CD14-positive monocyte (primary cell): ENCODE data around the gene KLHL36. TPM values are rescaled to one million over a fixed set of nuclear protein-coding genes. Genes with fewer than 3 reads are reported as not detected.
A peak's percentile ranks its signal among the peaks of the same experiment; 100 is the strongest.

Source experiments
- DNase-seq, 3 donors: peaks; one replicate each; pipeline ENCODE4 v3.0.0-alpha.2; 2011 to 2022
- H2AFZ ChIP-seq: 2 replicates; pipeline ENCODE4 v1.6.0; 2012; ENCODE audit warnings: mild to moderate bottlenecking, low read depth, low read length, inconsistent platforms; ENCODE audit not compliant: insufficient read depth, poor library complexity, severe bottlenecking
- H3K27ac ChIP-seq, 2 donors: 1 replicate in 1 of 2; 2 replicates in 1 of 2; pipeline ENCODE4 v1.5.1; 2012 to 2013; ENCODE audit warnings: low read length in 2 of 2, control low read depth in 1 of 2, inconsistent platforms in 1 of 2, low read depth in 1 of 2, mild to moderate bottlenecking in 1 of 2
- H3K27me3 ChIP-seq, 2 donors: one replicate each; pipeline versions ENCODE4 v1.6.0 to v1.6.1; 2011 to 2013; ENCODE audit warnings: low read length in 2 of 2; ENCODE audit not compliant: control insufficient read depth in 2 of 2, insufficient read depth in 2 of 2
- H3K36me3 ChIP-seq, 2 donors: replicated peaks in 1 of 2; 1 replicate in 1 of 2; 2 replicates in 1 of 2; pipeline versions ENCODE4 v1.5.1 to v1.6.1; 2012 to 2013; ENCODE audit warnings: low read length in 2 of 2, control low read depth in 1 of 2, inconsistent platforms in 1 of 2, mild to moderate bottlenecking in 1 of 2; ENCODE audit not compliant: insufficient read depth in 2 of 2, control insufficient read depth in 1 of 2
- H3K4me1 ChIP-seq, 2 donors: 1 replicate in 1 of 2; 2 replicates in 1 of 2; pipeline versions ENCODE4 v1.5.1 to v1.6.1; 2012 to 2013; ENCODE audit warnings: low read length in 2 of 2, control low read depth in 1 of 2, inconsistent platforms in 1 of 2, mild to moderate bottlenecking in 1 of 2, moderate library complexity in 1 of 2; ENCODE audit not compliant: insufficient read depth in 2 of 2, control insufficient read depth in 1 of 2
- H3K4me2 ChIP-seq: replicated peaks from 2 replicates; pipeline ENCODE3; 2012; ENCODE audit warnings: low read length, moderate library complexity, mild to moderate bottlenecking; ENCODE audit not compliant: poor library complexity, severe bottlenecking; ENCODE audit errors: extremely low read depth
- H3K4me3 ChIP-seq, 3 experiments: fragments of 200-600 bp in 1 of 3; sonication (generic) in 1 of 3; replicated peaks in 1 of 3; 1 replicate in 2 of 3; 2 replicates in 1 of 3; pipeline ENCODE4 v1.5.1; 2011 to 2013; ENCODE audit warnings: low read length in 3 of 3, mild to moderate bottlenecking in 3 of 3, control low read depth in 2 of 3, low read depth in 2 of 3, inconsistent platforms in 1 of 3, moderate library complexity in 1 of 3
- H3K79me2 ChIP-seq: 2 replicates; pipeline ENCODE4 v1.6.0; 2012; ENCODE audit warnings: mild to moderate bottlenecking, control low read depth, inconsistent platforms, low read length, moderate library complexity; ENCODE audit not compliant: insufficient read depth
- H3K9ac ChIP-seq: 2 replicates; pipeline ENCODE4 v1.6.0; 2017; ENCODE audit warnings: low read length, mild to moderate bottlenecking; ENCODE audit not compliant: insufficient read depth, poor library complexity, severe bottlenecking
- H3K9me3 ChIP-seq, 2 donors: replicated peaks in 1 of 2; 1 replicate in 1 of 2; 2 replicates in 1 of 2; pipeline versions ENCODE4 v1.5.1 to v1.6.1; 2012 to 2013; ENCODE audit warnings: low read length in 2 of 2, control low read depth in 1 of 2; ENCODE audit not compliant: control insufficient read depth in 1 of 2, insufficient read depth in 1 of 2
- H4K20me1 ChIP-seq: 2 replicates; pipeline ENCODE4 v1.6.0; 2012; ENCODE audit warnings: mild to moderate bottlenecking, low read length, control low read depth, moderate library complexity; ENCODE audit not compliant: insufficient read depth
- H3K27ac Mint-ChIP-seq, 7 donors: one replicate each; pipeline ENCODE4 v1.8.0; 2020; ENCODE audit warnings: mild to moderate bottlenecking in 7 of 7, mixed read lengths in 7 of 7, moderate library complexity in 6 of 7, inconsistent platforms in 2 of 7
- H3K27me3 Mint-ChIP-seq, 3 donors: one replicate each; pipeline ENCODE4 v1.8.0; 2021 to 2022; ENCODE audit warnings: low read depth in 3 of 3, mild to moderate bottlenecking in 3 of 3, mixed read lengths in 3 of 3, moderate library complexity in 3 of 3, inconsistent platforms in 1 of 3
- H3K36me3 Mint-ChIP-seq, 2 donors: one replicate each; pipeline ENCODE4 v1.8.0; 2020; ENCODE audit warnings: mixed read lengths in 2 of 2, inconsistent platforms in 1 of 2, mild to moderate bottlenecking in 1 of 2
- H3K4me1 Mint-ChIP-seq: one replicate; pipeline ENCODE4 v1.8.0; 2020; ENCODE audit warnings: mild to moderate bottlenecking, mixed read lengths
- H3K4me3 Mint-ChIP-seq, 2 donors: one replicate each; pipeline ENCODE4 v1.8.0; 2020; ENCODE audit warnings: mild to moderate bottlenecking in 2 of 2, mixed read lengths in 2 of 2, moderate library complexity in 1 of 2
- H3K9me3 Mint-ChIP-seq, 7 donors: one replicate each; pipeline ENCODE4 v1.8.0; 2020 to 2022; ENCODE audit warnings: mixed read lengths in 7 of 7, mild to moderate bottlenecking in 6 of 7, moderate library complexity in 6 of 7, inconsistent platforms in 2 of 7
- WGBS: methylation state at CpG from one replicate; pipeline ENCODE4 v1.1.5; 2013; ENCODE audit warnings: missing lambda C conversion rate; ENCODE audit not compliant: insufficient coverage; 5-methylcytosine and 5-hydroxymethylcytosine counted together
- intact Hi-C, 2 donors: fragments of 100-400 bp; cut with micrococcal nuclease; formaldehyde crosslinking; loops; one replicate each; pipeline versions ENCODE4 v1.15.0 to v1.15.1; 2023
- polyA plus RNA-seq, 3 donors: library from polyadenylated mRNA; depleted of rRNA in 1 of 3; unstranded in 2 of 3; stranded (reverse) in 1 of 3; fragments of 300-500 nt in 2 of 3; fragments of >200 nt in 1 of 3; fragmentation: Illumina TruSeq in 2 of 3; gene quantifications; 1 replicate in 2 of 3; 2 replicates in 1 of 3; pipeline ENCODE4 v1.2.3, GENCODE V29; 2012 to 2021
- TF ChIP-seq, protein P1 (sequence below): fragments of 200-600 bp; IDR thresholded peaks from one replicate; pipeline ENCODE4 v1.8.0; 2022; ENCODE audit warnings: antibody characterized with exemption, mild to moderate bottlenecking

Gene KLHL36
- polyA plus RNA-seq, 3 donors, result 12.1 to 50.8 (median 14.2) TPM

DNA sequence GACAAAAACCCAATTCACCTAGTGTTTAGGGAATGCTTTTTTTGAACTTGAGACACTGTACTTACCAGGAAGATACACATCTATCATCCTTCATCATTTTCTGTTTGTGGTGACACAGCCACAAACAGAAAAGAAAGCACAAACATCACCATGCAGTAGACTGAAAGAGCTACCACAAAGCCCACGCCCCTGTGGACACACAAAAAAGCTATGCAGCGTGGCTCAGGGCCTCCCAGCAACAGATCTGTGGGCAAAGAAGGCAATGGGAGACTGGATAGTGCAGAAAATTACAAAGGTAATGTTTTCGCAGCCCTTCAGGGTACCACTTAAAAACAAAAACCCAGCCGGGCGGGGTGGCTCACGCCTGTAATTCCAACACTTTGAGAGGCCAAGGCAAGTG lies 40.0 kb upstream of the KLHL36 start:
- peaks cover 0 to 2% (median 0%) of the 10 kb centered on the region in 3 donors for H3K27me3 Mint-ChIP-seq
- H3K36me3 ChIP-seq, result peaks cover 60 to 79% of the 10 kb centered on the region in 2 donors

DNA sequence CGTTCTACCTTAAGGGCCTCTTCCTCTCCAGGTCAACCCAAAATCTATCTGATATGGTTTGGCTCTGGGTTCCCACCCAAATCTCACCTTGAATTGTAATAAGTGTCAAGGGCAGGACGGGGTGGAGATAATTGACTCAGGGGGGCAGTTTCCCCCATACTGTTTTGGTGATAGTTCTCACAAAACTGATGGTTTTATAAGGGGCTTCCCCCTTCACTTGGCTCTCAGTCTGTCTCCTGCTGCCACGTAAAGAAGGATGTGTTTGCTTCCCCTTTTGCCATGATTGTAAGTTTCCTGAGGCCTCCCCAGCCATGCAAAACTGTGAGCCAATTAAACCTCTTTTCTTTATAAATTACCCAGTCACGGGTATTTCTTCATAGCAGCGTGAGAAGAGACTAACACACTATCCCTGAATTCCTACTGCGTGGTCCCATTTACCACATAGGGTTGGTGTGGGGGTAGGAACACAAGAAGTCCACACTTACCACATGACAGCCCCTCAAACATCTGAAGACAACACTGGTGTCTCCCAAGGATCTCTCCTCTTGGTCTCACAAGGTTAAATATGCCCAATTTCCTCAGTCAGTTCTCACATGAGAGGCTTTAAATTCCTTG lies 38.6 kb upstream of the KLHL36 start:
- H3K36me3 Mint-ChIP-seq, result peaks cover 93 to 99% of the 10 kb centered on the region in 2 donors

More for the DNA sequence above, 40.0 kb upstream of the KLHL36 start:
- no peak overlapping the region for H2AFZ ChIP-seq
- TF ChIP-seq, protein P1, sequence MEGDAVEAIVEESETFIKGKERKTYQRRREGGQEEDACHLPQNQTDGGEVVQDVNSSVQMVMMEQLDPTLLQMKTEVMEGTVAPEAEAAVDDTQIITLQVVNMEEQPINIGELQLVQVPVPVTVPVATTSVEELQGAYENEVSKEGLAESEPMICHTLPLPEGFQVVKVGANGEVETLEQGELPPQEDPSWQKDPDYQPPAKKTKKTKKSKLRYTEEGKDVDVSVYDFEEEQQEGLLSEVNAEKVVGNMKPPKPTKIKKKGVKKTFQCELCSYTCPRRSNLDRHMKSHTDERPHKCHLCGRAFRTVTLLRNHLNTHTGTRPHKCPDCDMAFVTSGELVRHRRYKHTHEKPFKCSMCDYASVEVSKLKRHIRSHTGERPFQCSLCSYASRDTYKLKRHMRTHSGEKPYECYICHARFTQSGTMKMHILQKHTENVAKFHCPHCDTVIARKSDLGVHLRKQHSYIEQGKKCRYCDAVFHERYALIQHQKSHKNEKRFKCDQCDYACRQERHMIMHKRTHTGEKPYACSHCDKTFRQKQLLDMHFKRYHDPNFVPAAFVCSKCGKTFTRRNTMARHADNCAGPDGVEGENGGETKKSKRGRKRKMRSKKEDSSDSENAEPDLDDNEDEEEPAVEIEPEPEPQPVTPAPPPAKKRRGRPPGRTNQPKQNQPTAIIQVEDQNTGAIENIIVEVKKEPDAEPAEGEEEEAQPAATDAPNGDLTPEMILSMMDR, result no peak
- DNase-seq, result peak in 1 of 3 donors; percentile 41
- H3K4me1 ChIP-seq, result peaks cover 97 to 98% of the 10 kb centered on the region in 2 donors
- H3K4me3 ChIP-seq, result peak overlapping the region in 1 of 3 experiments; percentile 59
- peak overlapping the region; percentile 52 to 91 for H3K4me3 Mint-ChIP-seq
- H3K4me1 Mint-ChIP-seq, result peaks cover 94% of the 10 kb centered on the region
- peak overlapping the region; percentile 47 for H3K4me2 ChIP-seq
- H3K9me3 ChIP-seq, result peaks cover 15 to 23% of the 10 kb centered on the region in 2 donors
- peaks cover 73% of the 10 kb centered on the region for H4K20me1 ChIP-seq
- intact Hi-C loops, result loop anchor here in 1 of 2 donors (1.0 kb wide), 1 partner anchor 8 kb away; no protein-coding TSS in a partner anchor
- peak overlapping the region; percentile 39 for H3K9ac ChIP-seq
- H3K27ac Mint-ChIP-seq, result peak overlapping the region; percentile 95 to 100 (median 98)
- no peaks in the 10 kb centered on the region for H3K27me3 ChIP-seq
- peak overlapping the region; percentile 99 for H3K27ac ChIP-seq
- H3K79me2 ChIP-seq, result peaks cover 96% of the 10 kb centered on the region
- 84% methylated on average over 4 of the region's 6 CpGs for WGBS
- H3K9me3 Mint-ChIP-seq, result peaks cover 24 to 41% (median 27%) of the 10 kb centered on the region in 7 donors
- H3K36me3 Mint-ChIP-seq, result peaks cover 86 to 94% of the 10 kb centered on the region in 2 donors

More for the DNA sequence above, 38.6 kb upstream of the KLHL36 start:
- peaks cover 87% of the 10 kb centered on the region for H4K20me1 ChIP-seq
- WGBS, result 0% methylated on average over 1 of the region's 6 CpGs
- Mint-ChIP-seq H3K4me3 (peak overlapping the region; percentile 20 to 69), H3K4me1 (peaks cover 97% of the 10 kb centered on the region), H3K27me3 (peaks cover 0 to 2% (median 0%) of the 10 kb centered on the region in 3 donors), H3K9me3 (peaks cover 24 to 41% (median 27%) of the 10 kb centered on the region in 7 donors), H3K27ac (peak overlapping the region; percentile 95 to 100 (median 98))
- DNase-seq, result peak; percentile 43 to 75 (median 67)
- H3K9me3 ChIP-seq, result peaks cover 15 to 23% of the 10 kb centered on the region in 2 donors
- H3K4me1 ChIP-seq, result peaks cover 98 to 100% of the 10 kb centered on the region in 2 donors
- TF ChIP-seq, protein P1, result no peak
- peak overlapping the region; percentile 99 for H3K27ac ChIP-seq
- H3K4me2 ChIP-seq, result peak overlapping the region; percentile 47
- H3K36me3 ChIP-seq, result peaks cover 74 to 88% of the 10 kb centered on the region in 2 donors
- H3K27me3 ChIP-seq, result no peaks in the 10 kb centered on the region
- intact Hi-C loops, result no loop called here
- H2AFZ ChIP-seq, result no peak overlapping the region
- H3K9ac ChIP-seq, result peak overlapping the region; percentile 39
- peak overlapping the region in 1 of 3 experiments; percentile 59 for H3K4me3 ChIP-seq
- H3K79me2 ChIP-seq, result peaks cover 98% of the 10 kb centered on the region
